SKM-1 treated with dmso at 0.1 percent for 144 hours (cell line): ENCODE measurements around the gene ATXN7.

Experiments
- DNase-seq: peaks from one replicate; lab custom pipeline; 2025; ENCODE audit not compliant: unreplicated experiment; lab: John Stamatoyannopoulos, UW

ATXN7 gene

DNA sequence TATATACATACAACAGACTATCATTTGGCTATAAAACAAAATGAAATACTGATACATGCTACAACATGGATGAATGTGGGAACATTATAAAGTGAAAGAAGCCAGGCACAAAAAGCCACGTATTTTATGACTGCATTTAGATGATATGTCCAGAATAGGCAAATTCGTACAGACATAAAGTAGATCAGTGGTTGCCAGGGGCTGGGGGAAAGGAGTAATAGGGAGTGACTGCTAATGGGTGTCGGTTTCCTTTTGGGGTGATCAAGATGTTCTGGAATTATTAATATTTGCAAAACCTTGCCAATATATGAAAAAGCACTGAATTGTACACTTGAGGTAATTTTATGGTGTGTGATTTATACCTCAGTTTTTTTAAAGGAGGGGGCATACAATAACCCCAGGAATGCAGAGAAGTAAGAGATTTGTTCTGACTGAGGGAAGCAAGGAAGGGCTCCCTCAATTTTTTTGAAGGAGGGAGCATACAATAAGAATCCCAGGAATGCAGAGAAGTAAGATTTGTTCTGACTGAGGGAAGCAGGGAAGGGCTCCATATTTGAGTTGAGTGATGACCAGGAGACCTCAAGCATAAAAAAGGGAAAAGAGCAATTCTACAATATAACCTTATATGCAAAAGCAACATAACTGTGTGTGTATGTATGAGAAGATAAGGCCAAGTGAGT is 153.4 kb downstream of the ATXN7 start:
- DNase-seq, result no peak

DNA sequence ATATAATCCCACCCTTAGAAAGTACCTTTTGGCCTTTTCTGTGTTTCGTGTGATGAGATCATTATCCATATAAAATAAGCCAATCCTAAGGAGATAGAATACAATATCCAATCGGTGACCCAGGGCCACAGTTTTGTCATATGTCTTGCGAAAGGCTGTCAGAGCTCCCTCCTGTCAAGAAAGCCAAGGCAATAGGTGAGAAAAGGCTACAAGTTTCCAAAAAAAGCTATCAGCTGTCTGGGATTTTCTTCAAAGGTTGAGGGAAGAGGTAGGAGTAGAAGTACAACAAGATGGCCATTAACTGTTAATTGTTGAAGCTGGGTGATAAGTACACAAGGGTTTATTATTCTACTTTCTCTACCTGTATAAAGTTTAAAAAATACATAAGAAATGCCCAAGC is 155.6 kb downstream of the ATXN7 start:
- DNase-seq, result no peak

DNA sequence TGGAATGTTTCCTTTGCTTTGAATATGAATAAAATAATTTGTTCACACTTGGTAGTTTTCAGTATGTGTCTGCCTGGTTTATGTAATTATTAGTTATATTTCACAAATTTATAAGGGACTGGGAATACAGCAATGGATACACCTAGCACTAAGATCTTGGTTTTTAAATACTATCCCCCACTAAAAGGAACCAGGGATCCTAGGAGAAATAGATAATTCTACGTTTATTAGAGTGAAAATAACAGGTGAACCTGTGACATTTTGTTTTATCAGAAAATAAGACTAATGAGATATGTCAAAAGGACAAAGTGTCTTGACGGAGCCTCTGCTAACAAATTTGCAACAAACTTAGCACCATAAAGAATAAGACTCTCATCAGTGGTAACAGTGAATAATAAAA is 156.2 kb downstream of the ATXN7 start:
- no peak for DNase-seq

DNA sequence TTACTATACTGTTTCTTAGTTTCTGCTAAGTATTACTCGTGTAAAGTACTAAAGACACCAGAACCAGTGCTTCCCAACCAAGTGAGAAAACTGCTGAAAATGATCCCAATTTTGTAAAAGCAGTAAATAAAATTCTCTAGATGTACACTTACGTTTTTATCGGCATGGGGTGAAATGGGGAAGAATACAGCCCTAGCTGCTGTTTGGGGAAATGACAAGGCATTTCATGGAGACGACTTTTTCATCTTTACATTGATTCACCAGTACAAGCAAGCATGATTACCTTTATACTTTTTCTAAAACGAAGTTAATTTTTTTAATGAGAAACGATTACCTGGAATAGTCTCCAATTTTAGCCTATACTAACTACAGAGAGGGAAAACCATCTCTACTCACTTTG is 158.3 kb downstream of the ATXN7 start:
- DNase-seq, result no peak

DNA sequence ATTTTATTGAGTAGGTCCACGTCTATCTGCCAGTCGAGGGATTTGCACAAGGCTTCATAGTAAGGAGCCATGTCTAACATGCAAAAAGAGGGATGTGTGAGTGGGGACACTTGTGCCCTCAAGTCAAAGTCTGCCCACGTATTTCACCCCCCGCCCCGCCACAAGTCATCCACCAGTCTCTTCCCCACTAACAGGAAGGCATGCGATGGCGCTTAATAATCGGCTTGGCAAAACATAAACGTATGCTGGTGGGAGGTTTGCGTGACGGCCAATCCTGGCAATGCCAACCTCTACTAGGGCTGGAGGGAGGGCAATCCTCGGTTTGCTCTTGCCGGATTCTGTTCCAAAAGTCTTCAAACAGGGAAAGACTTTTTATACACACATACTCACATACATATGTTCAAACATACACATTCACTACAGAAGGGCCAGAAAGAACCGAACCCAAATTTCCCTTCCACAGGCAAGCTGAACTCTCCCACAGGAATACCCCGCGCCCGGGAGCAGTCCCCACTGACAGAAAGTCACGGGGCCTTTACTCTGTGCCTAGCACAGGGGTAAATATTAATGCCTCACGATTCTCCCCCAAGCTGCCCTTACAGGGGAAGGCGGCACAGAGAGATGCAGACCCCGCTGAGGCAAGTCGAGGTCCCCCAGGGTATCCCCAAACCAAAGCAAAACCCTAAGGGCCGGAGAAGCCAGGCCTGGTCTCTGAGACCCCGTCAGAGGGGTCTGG is 159.0 kb downstream of the ATXN7 start:
- DNase-seq, result no peak

DNA sequence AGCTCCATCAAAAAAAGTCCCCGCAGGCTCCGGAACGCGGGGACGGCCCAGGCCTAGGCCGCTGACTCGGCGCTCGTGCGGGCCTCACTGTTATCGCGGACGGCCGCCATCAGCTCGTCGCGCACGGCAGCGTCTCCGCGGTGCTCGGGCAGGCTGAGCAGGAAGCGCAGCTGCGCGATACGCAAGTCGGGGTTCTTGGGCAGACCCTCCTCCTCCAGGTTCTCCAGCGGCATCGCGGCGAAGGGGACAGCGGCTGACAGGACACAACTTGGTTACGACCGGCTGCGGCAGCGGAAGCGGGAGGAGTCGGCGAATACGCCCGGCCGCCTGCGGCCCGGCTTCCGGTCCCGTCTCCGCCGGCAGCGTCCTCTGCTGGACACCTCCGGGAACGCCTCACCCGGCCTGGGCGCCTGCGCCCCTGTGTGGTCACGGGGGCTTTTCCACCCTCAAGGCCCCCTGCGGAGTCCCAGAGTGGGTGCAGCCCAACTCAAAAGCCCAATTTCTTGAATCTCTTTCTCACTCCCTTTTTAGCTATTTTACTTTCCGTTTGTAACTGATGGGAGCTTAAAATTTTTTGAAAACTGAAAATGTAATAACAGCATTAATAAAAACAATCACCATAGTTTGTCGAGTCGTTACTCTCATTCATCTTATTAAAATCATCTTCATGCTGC is 159.7 kb downstream of the ATXN7 start, which contains the start of gene PSMD6:
PSMD6 (minus strand) TSS at position 308 of the 674 bp plus-strand sequence; CDS start at position 233, 75 bp downstream.
- peak; percentile 55 for DNase-seq

DNA sequence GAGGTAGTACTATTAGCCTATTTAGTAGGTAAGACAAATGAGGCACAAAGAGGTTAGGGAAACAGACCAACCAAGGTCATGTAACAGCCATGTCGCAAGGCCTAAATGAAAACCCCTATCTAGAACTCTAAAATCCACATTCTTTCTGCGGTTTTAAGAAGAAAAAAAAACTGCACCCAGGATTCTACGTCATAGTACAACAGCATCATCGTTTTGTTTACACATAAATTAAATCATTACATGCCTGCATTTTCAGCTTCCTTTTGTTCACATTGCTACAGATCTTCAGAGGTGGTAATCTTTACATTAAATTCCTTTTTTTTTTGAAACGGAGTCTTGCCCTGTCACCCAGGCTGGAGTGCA is 160.2 kb downstream of the ATXN7 start:
- DNase-seq, result no peak

DNA sequence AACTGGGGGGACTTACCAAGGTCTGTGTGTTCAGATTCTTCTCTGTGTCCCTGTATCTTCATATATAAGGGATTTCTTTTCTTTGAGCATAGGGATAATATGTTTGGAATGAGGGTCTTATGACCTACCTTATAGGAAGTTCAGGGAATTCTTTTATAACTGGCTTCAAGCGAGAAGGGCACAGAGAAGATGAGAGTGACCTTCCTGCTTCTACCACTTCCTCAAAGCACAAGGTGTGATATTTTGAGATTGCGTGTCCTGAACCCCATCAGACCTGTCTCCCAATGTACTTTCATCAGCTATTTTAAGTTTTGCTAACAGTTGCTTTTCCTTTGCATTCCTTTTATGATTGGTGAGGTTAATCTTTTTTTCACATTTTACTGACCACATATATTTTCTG is 162.7 kb downstream of the ATXN7 start:
- DNase-seq, result no peak

DNA sequence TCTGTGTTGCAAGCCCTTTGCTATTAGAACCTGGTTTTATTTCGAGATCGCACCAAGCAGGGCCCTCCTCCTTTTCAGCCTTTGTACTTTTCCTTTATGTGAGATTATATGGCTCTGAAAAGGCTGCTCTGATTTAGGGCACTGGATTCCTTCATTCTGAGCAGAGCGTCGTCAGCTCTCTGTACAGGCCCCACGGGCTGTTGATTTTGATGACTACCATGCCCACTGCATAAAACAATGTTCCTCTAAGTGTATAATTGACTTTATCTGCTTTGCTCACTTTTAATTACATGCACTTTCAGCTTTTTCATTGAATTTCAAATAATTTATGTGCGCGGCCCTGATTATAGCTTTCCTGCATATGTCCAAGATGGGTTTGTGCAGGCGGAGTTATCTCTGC is 164.0 kb downstream of the ATXN7 start:
- DNase-seq, result no peak

DNA sequence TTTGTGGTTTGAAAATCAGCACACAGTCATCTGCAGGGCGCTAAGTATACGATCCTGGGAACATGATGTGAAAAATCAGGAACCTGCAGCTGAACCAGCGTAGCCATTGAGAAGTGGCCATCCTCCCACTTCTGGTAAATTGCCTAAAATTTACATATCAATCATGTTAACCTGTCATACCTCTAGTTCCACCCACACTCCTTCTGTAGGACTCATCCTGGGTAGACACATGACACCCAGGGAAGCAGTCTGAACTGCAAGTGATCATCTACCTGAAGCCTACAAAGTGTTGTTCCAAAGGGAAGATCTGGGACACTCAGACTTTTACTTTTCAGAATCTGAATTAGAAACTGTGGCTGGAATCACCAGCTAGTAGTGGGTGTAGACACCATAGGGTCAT is 165.1 kb downstream of the ATXN7 start:
- no peak for DNase-seq

DNA sequence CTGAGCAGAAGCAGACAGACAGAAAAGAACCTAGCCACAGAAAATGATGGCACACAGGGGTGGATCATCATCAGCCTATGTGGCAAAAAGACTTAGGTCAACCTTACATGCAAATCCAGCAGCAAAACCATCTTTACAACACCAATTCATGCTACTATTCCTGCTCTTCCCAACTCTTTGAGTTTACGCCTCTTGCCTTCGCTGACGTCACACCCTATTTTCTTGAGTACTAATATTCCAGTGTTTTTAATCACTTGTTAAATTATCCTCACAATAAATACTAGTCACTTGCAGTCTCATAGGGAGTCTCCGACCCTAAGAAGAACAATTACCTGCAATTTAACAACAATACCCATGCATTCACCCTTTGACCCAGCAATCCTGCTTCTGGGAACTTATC is 165.6 kb downstream of the ATXN7 start:
- DNase-seq, result no peak

DNA sequence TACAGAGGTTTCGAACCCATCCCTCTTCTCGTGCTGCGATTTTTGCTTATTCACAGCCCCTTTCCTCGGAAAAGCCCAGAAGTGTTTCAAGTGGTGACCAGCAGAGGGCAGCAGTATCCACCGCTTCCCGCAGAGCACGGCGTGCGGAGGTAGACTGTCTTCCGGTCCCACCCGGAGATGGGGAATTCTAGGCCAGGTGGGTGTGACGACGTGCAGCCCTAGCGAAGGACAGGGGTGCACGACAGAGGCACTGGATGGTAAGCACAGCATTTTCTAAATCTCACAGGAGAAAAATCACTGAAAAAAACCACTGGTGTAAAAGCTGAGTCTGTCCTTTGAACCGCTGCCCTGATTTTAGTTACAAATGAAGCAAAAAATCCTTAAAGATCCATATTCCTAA is 167.1 kb downstream of the ATXN7 start:
- peak; percentile 53 for DNase-seq

DNA sequence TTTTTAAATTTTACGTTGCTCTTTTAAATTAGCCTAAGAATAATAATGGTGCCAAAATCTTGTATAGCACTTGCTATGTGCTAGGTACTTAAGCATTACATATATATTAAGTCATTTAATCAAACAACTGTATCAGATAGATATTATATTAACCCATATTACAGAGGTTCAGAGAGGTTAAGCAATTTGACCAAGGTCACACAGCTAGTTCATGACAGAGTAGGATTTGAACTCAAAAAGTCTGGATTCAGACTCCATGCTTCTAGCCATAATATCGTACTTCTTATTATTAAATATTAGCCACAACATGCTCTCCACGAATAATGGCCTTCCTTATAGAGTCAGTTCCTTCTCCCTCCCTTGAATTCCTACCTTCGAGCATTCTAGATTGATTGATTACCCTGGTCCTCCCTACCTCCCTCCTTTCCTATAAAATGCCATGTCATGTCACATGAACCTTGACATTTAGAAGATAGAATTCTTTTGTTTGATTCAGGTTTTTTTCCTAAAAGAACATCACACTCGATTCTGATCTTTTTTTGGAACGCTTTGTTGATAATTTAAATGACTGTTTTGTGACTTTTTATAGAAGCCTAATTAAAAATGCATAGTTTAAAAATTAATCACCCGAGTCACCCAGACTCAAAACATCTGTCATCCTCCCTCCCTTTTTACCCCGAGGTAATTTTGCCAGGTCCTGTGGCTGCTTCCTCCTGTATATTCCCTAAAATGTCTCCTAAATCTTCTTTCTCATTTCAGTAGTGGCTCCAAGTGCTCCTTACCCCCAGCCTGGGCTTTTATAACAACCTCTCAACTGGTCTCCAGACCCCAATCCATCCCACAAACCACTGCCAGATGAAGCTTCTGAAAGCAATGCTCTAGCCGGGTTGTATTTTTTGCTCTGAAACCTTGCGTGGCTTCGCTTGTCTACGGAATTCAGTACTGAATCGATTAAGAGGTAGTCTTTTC is 168.2 kb downstream of the ATXN7 start:
- no peak for DNase-seq

DNA sequence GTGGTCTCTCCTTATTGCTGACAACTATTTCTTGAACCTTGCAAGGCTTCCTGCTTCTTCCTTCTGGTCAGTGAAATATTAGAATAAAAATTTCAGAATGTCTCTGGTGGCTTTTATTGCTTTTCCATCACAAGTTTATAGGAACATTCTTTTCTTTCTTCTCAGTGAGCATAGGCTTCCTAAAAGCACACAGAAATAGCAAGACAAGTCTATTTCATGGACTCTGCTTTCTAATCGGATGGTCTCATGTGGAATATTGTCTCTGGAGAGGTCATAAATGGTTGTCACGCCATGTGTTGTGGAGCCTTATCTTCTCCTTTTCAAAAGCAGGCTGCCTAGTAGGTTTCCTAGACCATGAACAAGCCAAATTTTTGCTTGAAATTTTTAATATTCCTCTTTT is 169.4 kb downstream of the ATXN7 start:
- DNase-seq, result no peak

DNA sequence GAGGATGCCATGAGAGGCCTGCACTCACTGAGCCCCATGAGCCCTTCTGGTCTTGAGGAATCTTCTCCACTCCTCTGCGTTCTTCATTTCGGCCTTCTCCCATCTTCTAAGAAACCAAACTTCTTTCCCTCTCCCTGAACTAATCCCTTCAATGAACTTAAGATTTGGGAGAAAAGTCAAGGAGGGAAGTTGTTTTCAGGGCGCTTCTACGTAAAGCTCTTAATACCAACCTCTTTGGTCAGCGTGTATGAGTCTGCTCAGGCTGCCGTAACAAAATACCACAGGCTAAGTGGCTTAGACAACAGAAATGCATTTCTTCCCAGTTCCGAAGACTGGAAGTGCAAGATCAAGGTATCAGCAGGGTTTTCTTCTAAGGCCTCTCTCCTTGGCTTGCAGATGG is 173.4 kb downstream of the ATXN7 start:
- DNase-seq, result no peak

DNA sequence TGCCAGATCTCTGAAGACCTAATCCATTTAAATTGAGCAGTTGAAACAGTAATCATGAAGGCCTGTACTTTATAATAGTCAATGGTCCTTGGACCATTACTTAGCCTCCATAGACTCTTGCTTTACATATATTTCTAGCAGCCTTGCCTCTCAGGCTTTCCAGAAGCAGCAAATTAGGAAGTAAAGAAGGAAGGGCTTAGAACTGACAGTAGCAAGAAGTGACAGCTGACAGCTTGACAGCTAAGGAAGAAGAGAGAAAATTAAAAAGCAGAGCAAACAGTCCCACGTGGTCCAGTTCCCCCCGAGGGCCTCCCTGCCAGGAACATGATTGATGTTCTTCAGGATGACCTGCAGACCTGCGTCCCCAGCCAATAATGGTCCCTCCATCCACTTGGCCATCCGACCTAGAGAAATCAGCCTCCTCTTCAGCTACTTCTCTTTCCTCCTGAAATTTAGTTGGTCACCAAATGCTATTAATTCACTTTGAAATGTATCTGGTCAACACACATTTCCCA is 174.6 kb downstream of the ATXN7 start:
- DNase-seq, result no peak

DNA sequence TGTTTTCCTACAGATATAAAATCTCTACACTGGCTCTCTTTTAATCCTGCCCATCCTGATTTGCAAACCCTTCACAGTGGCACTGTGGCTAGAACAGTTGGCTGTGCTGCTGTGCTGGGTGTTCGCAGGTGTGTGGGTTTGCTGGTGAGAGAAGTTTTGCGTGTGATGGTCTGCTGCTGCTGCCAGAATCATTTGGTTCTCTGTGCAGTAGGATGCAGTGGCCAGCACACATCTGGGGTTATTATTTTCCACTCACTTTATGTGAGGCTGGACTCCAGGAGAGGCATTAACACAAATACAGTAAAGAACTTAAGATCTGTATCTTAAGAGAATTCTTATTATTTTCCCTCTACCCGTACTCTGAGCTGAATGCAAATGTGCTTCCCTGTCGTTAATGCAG is 175.7 kb downstream of the ATXN7 start:
- DNase-seq, result no peak

DNA sequence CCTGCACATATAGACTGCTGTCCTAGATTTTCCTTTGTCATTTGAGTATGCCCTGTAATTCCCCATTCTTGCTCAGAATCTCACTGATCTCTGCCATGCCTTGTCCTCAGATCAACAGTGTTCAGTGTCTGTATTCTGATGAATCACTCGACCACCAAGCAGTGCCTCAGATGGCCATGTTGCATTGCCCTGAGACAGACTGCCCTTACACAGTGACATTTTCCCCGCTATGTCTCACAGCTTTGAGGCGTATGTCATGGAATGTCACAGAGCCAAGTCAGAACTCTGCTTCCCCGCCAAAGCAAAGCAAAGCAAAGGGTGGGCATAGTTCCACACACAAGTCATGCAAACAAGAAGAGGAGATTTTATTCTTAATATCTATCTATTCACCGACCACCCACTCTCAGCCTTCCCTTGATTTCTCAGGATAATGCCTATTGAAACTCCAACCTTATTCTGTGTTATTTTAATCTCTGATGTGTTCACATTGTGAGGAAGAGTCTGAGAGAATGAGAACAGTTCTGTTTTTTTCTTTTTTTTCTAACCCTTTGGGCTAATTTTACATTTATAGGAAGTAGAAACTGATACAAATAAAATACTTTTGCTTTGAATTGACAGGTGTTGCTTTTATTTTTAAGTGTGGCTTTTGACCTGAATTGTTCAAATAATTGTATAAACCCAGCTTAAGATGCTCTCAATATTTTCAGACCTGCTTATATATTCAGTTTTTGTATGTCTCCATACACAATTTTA is 176.5 kb downstream of the ATXN7 start:
- DNase-seq, result no peak

DNA sequence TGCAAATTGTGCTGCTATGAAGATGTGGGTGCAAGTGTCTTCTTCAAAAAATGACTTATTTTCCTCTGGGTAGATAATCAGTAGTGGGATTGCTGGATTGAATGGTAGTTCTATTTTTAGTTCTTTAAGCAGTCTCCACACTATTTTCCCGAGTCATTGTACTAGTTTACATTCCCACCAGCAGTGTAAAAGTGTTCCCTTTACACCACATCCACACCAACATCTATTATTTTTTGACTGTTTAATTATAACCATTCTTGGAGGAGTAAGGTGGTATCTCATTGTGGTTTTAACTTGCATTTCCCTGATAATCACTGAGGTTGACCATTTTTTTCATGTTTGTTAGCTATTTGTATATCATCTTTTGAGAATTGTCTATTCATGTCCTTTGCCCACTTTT is 179.3 kb downstream of the ATXN7 start:
- no peak for DNase-seq

DNA sequence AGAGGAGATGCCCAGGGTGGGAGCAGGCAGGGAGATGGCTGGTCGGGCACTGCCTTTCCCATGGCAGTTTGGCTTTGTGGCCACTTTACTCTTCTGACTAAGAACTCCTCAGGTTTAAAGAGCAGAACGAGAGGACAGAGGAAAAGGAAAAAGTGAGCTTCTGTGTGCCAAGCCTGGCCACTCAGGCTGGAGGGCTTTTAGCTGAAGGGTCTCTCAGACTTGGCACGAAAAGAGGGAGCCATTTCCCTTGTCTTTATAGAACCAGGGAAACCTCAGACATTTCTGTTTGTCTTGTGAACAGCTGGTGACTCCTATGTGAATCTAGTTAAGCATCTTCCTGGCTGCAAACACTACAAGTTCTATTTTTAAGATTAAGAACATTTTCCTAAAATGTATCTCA is 182.9 kb downstream of the ATXN7 start:
- no peak for DNase-seq
